ENCODE data around the gene CCDC61.
A peak's percentile ranks its signal among the peaks of the same experiment; 100 is the strongest.

Gene CCDC61

GRCh38 chr19:46016426-46017094 is 21.3 kb downstream of the CCDC61 start:
- DNase-seq = peak; percentile 86

- no peak for DNase-seq
Observed at GRCh38 chr19:46017095-46017429, 21.8 kb downstream of the CCDC61 start.

DNA sequence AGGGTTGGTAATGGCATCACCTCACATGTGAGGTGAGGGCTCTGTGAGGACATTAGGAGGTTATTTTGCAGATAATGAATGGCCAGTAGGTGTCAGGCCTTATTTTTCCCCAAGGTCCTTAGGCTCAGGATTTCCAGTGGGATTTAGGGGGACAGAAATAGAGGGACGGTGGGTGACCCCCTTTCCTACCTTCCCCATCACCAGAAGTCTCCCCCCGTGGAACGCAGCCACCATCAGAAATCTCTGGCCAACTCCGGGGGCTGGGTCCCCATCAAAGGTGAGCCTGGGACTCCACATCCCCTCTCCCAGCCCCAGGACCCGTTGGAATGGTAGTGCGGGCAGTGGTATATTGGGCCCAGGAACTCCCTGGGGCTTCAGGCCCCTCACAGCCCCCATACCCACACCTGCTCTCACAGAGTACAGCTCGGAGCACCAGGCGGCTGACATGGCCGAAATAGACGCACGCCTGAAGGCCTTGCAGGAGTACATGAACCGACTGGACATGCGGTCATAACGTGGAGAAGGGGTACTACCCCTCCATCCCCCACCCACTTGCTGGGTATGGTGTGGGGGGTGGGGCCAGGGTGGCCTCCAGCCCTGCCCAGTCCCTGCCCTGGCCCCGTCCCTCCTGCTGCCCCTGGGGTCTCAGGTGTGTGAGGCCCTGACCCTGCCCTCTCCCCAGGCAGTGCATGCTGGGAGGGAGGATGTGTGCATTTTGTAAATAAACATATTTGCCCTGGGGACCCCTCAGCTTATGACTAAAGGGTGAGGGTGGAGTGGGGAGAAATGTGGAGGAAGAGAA is 22.8 kb downstream of the CCDC61 start:
- no peak for DNase-seq

DNA sequence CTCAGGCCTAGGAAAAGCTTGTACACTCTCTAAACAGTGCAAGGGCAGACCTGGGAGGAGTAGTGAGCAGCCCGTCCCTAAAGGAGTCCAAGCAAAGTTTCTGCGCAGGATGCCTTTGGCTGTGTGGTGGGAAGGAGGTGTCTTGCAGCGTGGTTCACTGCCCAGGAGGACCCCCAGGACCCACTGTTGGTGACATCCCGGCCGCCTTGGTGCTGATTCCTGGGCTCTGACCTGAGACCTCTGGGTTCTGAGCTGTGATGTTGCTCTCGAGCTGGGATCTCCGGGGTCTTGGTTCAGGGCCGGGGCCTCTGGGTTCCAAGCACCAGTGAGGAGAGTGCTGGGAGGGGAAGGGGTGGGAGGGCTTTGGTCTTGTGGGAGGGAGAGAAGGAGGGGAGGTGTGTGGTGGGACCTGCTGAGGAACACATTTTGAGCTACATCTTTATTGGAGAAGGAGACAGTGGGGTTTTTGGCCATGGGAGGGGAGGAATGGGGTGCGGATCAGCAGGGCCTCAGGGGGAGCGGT is 23.5 kb downstream of the CCDC61 start:
- DNase-seq = no peak

DNA sequence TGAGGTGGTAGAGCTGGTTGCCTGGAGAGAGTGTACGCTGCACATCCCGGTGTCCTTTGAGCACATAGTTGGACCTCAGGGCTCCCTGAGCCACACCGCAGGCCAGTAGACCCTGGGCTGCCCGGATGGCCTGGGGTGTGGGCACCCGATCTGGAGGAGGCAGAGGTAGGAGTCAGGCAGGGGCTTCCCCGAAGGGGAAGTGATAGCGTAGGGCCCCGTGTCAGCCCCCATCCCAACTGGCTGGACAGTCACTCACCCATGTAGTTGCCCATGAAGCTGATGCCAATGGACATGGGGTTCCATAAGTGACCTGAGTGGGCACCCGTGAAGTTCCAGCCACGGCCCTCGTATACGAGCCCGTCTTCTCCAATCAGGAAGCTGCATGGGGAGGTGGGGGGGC is 24.0 kb downstream of the CCDC61 start:
- DNase-seq = no peak

GRCh38 chr19:46020819-46021125 is 25.5 kb downstream of the CCDC61 start:
- DNase-seq = no peak

DNA sequence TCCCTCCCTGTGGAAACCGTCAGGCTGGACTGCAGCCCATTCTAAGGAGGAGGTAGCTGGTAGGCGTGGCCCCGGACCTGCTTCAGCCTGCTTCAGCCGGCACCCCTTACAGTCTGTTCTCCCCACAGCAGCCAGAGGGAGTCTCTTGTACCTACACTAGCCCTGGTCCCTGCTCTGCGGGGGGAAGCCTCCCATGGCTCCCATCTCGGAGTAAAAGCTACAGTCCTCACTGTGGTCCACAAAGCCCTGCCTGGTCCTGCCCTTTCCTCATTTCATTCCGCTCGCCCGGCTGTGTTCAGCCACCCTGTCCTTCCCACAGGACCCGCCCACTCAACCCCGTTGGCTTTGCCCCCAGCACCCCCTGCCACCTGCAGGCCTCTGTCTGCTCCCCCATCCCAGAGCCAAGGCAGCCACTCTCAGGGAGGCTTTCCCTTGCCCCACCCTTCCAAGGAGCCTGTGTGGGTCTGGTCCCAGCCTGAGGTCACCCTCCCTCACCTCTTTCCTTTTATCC is 26.3 kb downstream of the CCDC61 start:
- DNase-seq = no peak

DNA sequence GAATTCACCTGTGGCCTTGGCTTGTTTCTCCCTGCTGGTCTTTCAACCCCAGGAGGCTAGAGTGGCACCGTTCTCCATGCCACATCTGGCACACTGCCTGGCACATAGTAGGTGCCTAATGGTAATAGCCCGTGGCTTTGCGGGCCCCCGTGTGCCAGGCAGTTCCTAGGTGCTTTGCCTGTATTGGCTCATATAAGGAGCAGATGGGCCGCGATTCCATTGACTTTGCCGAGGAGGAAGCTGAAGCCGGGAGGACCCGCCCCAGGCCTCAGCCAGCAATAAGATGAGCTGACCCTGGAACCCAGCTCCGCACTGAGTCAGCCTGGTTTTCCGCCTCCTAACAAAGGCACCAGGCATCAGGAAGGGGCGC is 26.8 kb downstream of the CCDC61 start:
- DNase-seq = no peak

- no peak for DNase-seq
Observed at GRCh38 chr19:46022431-46023310, 27.4 kb downstream of the CCDC61 start, which contains the start of gene PGLYRP1. Gene PGLYRP1 (minus strand): TSS chr19:46023053. CDS start chr19:46023021, 32 bp downstream.

DNA sequence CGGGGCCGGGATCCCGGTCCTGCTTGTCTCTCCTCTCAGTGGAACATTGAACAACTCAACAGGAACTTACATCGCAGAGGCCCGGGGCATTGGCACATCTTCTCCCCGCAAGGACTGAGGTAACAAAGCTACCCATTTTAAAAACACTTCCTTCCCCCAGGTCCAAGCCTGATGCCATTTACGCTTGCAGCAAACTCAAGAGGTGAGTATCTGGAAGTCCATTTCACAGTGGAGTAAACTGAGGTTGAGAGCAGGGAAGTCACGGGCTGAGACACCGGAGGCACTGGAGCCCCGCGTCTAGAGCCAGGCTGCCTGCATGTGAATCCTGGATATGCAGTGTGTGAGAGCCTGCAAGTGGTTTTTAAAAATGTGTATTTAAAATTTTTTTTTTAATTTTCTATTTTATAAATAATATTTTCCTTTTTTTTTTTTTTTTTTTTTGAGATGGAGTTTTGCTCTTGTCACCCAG is 28.1 kb downstream of the CCDC61 start:
- no peak for DNase-seq

- no peak for DNase-seq
Observed at GRCh38 chr19:46025835-46026234, 30.6 kb downstream of the CCDC61 start.

GRCh38 chr19:46030812-46031550 is 35.7 kb downstream of the CCDC61 start:
- DNase-seq = no peak

- no peak for DNase-seq
Observed at GRCh38 chr19:46031781-46032596, 36.7 kb downstream of the CCDC61 start.

- DNase-seq = no peak
Observed at GRCh38 chr19:46032597-46033025, 37.3 kb downstream of the CCDC61 start.

DNA sequence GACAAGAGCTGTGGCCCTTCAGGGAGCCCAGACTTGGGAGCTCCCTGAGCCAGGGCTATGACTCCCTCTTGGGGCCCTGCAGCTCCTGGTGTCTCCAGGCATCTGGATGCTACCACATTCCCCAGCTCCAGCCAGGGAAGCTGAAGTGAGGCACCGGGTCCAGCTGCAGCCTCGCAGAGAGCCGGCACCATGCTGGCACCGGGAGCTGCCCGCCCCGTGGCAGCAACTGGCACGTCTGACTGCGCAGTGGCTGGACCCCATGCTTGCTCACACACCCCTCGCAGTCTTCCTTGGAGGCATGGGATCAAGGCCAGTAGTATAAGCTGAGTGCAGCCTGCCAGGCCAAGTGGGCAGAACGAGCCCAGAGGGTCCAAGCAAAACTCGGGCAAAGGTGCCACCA is 38.1 kb downstream of the CCDC61 start:
- DNase-seq = no peak

- no peak for DNase-seq
Observed at GRCh38 chr19:46035546-46035945, 40.3 kb downstream of the CCDC61 start.

DNA sequence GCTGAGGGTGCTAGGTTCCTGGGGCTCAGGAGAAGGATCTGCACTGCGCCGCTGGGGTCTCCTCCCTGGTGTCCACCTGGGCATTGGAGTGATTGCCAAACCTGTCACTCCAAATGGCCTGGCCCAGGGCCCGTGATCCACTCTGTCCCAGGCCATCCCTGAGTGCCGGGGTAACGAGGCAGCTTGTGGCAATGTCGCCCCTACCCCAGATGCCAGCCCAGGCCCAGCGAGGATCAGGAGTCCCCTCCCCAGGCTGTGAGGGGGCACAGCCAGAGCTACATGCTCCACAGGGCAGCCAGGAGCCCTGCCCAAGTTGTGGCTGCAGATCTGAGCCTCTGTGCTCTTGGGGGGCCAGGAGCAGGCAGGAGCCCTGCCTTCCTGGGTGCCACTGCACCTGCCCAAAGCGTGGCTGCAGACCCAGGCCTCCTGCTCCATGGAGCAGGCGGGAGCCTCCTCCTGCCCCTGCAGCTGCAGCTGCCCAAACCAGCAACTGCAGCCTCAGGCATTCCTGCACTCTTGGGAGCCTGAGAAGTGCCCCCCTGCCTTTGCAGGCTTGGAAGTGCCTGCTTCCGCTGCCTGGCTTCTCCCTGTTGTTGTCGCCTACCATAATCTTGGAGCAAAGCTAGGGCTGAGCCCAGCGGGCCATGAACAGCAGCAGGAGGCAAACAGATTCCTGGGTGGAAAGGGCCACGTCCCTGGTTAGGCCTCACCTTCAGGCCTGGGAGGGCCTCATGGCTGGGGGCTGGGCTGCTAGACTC is 40.9 kb downstream of the CCDC61 start:
- DNase-seq = no peak

GRCh38 chr19:46036744-46037128 is 41.5 kb downstream of the CCDC61 start:
- no peak for DNase-seq

GRCh38 chr19:46040125-46040524 is 44.9 kb downstream of the CCDC61 start:
- no peak for DNase-seq

GRCh38 chr19:46040952-46041500 is 45.8 kb downstream of the CCDC61 start, which contains the start of gene IGFL4:
Gene IGFL4 (minus strand): TSS chr19:46041002. CDS start chr19:46040962, 40 bp downstream.
- DNase-seq = no peak

All from CD4-positive, alpha-beta T cell treated with Interleukin-10 for 1 hour (primary cell).